ENCODE measurements around the gene PCDHA3.
"Not testable (repeated sequence)": the region's sequence is repeated elsewhere in the genome, so short reads cannot be mapped to it uniquely, and the experiment has no call there.

The PCDHA3 gene

GRCh38 chr5:140821375-140822280 is 20.8 kb downstream of the PCDHA3 start, which contains the start of gene PCDHA5:
Gene PCDHA5, plus strand, starts transcription at chr5:140821613.
- Histone ChIP-seq H3K27ac (ENCODE audit: low read length) (no peak within 1 kb of the TSS), H3K4me1 (ENCODE audit: control insufficient read depth, insufficient read depth, low read length) (no peaks in the 10 kb centered on the region), H3K27me3 (ENCODE audit: control insufficient read depth in 1 of 2, insufficient read depth in 2 of 2, low read length in 2 of 2) (peaks cover 9 to 13% of the 10 kb centered on the region in 2 donors), H3K9ac (ENCODE audit: low read length in 2 of 2) (no peak within 1 kb of the TSS), H3K9me3 (ENCODE audit: control insufficient read depth in 2 of 2, low read length in 2 of 2) (peaks cover 0 to 13% of the 10 kb centered on the region in 2 donors), H3K36me3 (ENCODE audit: control insufficient read depth in 2 of 2, insufficient read depth in 2 of 2, low read length in 2 of 2) (no peaks in the 10 kb centered on the region), H3K4me3 (ENCODE audit: low read length in 2 of 2) (no peak within 1 kb of the TSS)

- no peaks in the 10 kb centered on the region for H3K4me1 ChIP-seq (ENCODE audit: control insufficient read depth, insufficient read depth, low read length)
- no peak overlapping the region for H3K9ac ChIP-seq (ENCODE audit: low read length in 2 of 2)
- H3K36me3 ChIP-seq (ENCODE audit: control insufficient read depth in 2 of 2, insufficient read depth in 2 of 2, low read length in 2 of 2): no peaks in the 10 kb centered on the region
- H3K4me3 ChIP-seq (ENCODE audit: low read length in 2 of 2): no peak overlapping the region
- H3K27me3 ChIP-seq (ENCODE audit: control insufficient read depth in 1 of 2, insufficient read depth in 2 of 2, low read length in 2 of 2): peaks cover 9 to 15% of the 10 kb centered on the region in 2 donors
- H3K27ac ChIP-seq (ENCODE audit: low read length): no peak overlapping the region
- peaks cover 0 to 13% of the 10 kb centered on the region in 2 donors for H3K9me3 ChIP-seq (ENCODE audit: control insufficient read depth in 2 of 2, low read length in 2 of 2)
Measured at GRCh38 chr5:140822281-140822629, 21.4 kb downstream of the PCDHA3 start.

- not testable (repeated sequence) for H3K27ac ChIP-seq (ENCODE audit: low read length); H3K4me3 ChIP-seq (ENCODE audit: low read length in 2 of 2); H3K4me1 ChIP-seq (ENCODE audit: control insufficient read depth, insufficient read depth, low read length); H3K36me3 ChIP-seq (ENCODE audit: control insufficient read depth in 2 of 2, insufficient read depth in 2 of 2, low read length in 2 of 2); H3K9ac ChIP-seq (ENCODE audit: low read length in 2 of 2)
- Histone ChIP-seq H3K9me3 (ENCODE audit: control insufficient read depth in 2 of 2, low read length in 2 of 2) (peaks cover 0 to 13% of the 10 kb centered on the region in 2 donors), H3K27me3 (ENCODE audit: control insufficient read depth in 1 of 2, insufficient read depth in 2 of 2, low read length in 2 of 2) (peaks cover 11 to 18% of the 10 kb centered on the region in 2 donors)
Measured at GRCh38 chr5:140822969-140823368, 22.1 kb downstream of the PCDHA3 start.

GRCh38 chr5:140823475-140823874 is 22.6 kb downstream of the PCDHA3 start:
- H3K9ac ChIP-seq (ENCODE audit: low read length in 2 of 2): no peak overlapping the region
- H3K9me3 ChIP-seq (ENCODE audit: control insufficient read depth in 2 of 2, low read length in 2 of 2): peaks cover 1 to 13% of the 10 kb centered on the region in 2 donors
- no peaks in the 10 kb centered on the region for H3K36me3 ChIP-seq (ENCODE audit: control insufficient read depth in 2 of 2, insufficient read depth in 2 of 2, low read length in 2 of 2)
- no peak overlapping the region for H3K27ac ChIP-seq (ENCODE audit: low read length)
- H3K27me3 ChIP-seq (ENCODE audit: control insufficient read depth in 1 of 2, insufficient read depth in 2 of 2, low read length in 2 of 2): peaks cover 12 to 18% of the 10 kb centered on the region in 2 donors
- no peak overlapping the region for H3K4me3 ChIP-seq (ENCODE audit: low read length in 2 of 2)
- no peaks in the 10 kb centered on the region for H3K4me1 ChIP-seq (ENCODE audit: control insufficient read depth, insufficient read depth, low read length)

- Histone ChIP-seq H3K4me1 (ENCODE audit: control insufficient read depth, insufficient read depth, low read length) (no peaks in the 10 kb centered on the region), H3K9me3 (ENCODE audit: control insufficient read depth in 2 of 2, low read length in 2 of 2) (peaks cover 2 to 11% of the 10 kb centered on the region in 2 donors), H3K27me3 (ENCODE audit: control insufficient read depth in 1 of 2, insufficient read depth in 2 of 2, low read length in 2 of 2) (peaks cover 7 to 21% of the 10 kb centered on the region in 2 donors), H3K4me3 (ENCODE audit: low read length in 2 of 2) (no peak within 1 kb of the TSS), H3K27ac (ENCODE audit: low read length) (no peak within 1 kb of the TSS), H3K36me3 (ENCODE audit: control insufficient read depth in 2 of 2, insufficient read depth in 2 of 2, low read length in 2 of 2) (no peaks in the 10 kb centered on the region), H3K9ac (ENCODE audit: low read length in 2 of 2) (no peak within 1 kb of the TSS)
Measured at GRCh38 chr5:140827704-140828361, 27.0 kb downstream of the PCDHA3 start, which contains the start of gene PCDHA6. Gene PCDHA6, plus strand, starts transcription at chr5:140827960. Its CDS starts 132 bp downstream, at chr5:140828092.

GRCh38 chr5:140828362-140828737 is 27.5 kb downstream of the PCDHA3 start:
- Histone ChIP-seq H3K27me3 (ENCODE audit: control insufficient read depth in 1 of 2, insufficient read depth in 2 of 2, low read length in 2 of 2) (peaks cover 7 to 21% of the 10 kb centered on the region in 2 donors), H3K4me1 (ENCODE audit: control insufficient read depth, insufficient read depth, low read length) (no peaks in the 10 kb centered on the region), H3K27ac (ENCODE audit: low read length) (no peak overlapping the region), H3K9ac (ENCODE audit: low read length in 2 of 2) (no peak overlapping the region), H3K4me3 (ENCODE audit: low read length in 2 of 2) (no peak overlapping the region), H3K36me3 (ENCODE audit: control insufficient read depth in 2 of 2, insufficient read depth in 2 of 2, low read length in 2 of 2) (no peaks in the 10 kb centered on the region), H3K9me3 (ENCODE audit: control insufficient read depth in 2 of 2, low read length in 2 of 2) (peaks cover 2 to 8% of the 10 kb centered on the region in 2 donors)

- not testable (repeated sequence) for H3K4me3 ChIP-seq (ENCODE audit: low read length in 2 of 2); H3K36me3 ChIP-seq (ENCODE audit: control insufficient read depth in 2 of 2, insufficient read depth in 2 of 2, low read length in 2 of 2); H3K9me3 ChIP-seq (ENCODE audit: control insufficient read depth in 2 of 2, low read length in 2 of 2); H3K4me1 ChIP-seq (ENCODE audit: control insufficient read depth, insufficient read depth, low read length); H3K9ac ChIP-seq (ENCODE audit: low read length in 2 of 2); H3K27ac ChIP-seq (ENCODE audit: low read length)
- peaks cover 6 to 18% of the 10 kb centered on the region in 2 donors for H3K27me3 ChIP-seq (ENCODE audit: control insufficient read depth in 1 of 2, insufficient read depth in 2 of 2, low read length in 2 of 2)
Measured at GRCh38 chr5:140829511-140830501, 28.9 kb downstream of the PCDHA3 start.

- no peak within 1 kb of the TSS for H3K9ac ChIP-seq (ENCODE audit: low read length in 2 of 2)
- no peaks in the 10 kb centered on the region for H3K4me1 ChIP-seq (ENCODE audit: control insufficient read depth, insufficient read depth, low read length)
- no peak within 1 kb of the TSS for H3K27ac ChIP-seq (ENCODE audit: low read length)
- peaks cover 0 to 9% of the 10 kb centered on the region in 2 donors for H3K9me3 ChIP-seq (ENCODE audit: control insufficient read depth in 2 of 2, low read length in 2 of 2)
- no peaks in the 10 kb centered on the region for H3K36me3 ChIP-seq (ENCODE audit: control insufficient read depth in 2 of 2, insufficient read depth in 2 of 2, low read length in 2 of 2)
- peaks cover 11 to 16% of the 10 kb centered on the region in 2 donors for H3K27me3 ChIP-seq (ENCODE audit: control insufficient read depth in 1 of 2, insufficient read depth in 2 of 2, low read length in 2 of 2)
- H3K4me3 ChIP-seq (ENCODE audit: low read length in 2 of 2): peak within 1 kb of the TSS in 1 of 2 donors; percentile 44
Measured at GRCh38 chr5:140833993-140834392, 33.1 kb downstream of the PCDHA3 start, which contains the start of gene PCDHA7. Gene PCDHA7, plus strand, starts transcription at chr5:140834269. Its CDS starts 115 bp downstream, at chr5:140834384.

GRCh38 chr5:140834439-140835008 is 33.7 kb downstream of the PCDHA3 start:
- H3K36me3 ChIP-seq (ENCODE audit: control insufficient read depth in 2 of 2, insufficient read depth in 2 of 2, low read length in 2 of 2); H3K9me3 ChIP-seq (ENCODE audit: control insufficient read depth in 2 of 2, low read length in 2 of 2); H3K27ac ChIP-seq (ENCODE audit: low read length); H3K9ac ChIP-seq (ENCODE audit: low read length in 2 of 2); H3K4me1 ChIP-seq (ENCODE audit: control insufficient read depth, insufficient read depth, low read length): not testable (repeated sequence)
- peaks cover 11 to 16% of the 10 kb centered on the region in 2 donors for H3K27me3 ChIP-seq (ENCODE audit: control insufficient read depth in 1 of 2, insufficient read depth in 2 of 2, low read length in 2 of 2)
- peak overlapping the region in 1 of 2 donors; percentile 44 for H3K4me3 ChIP-seq (ENCODE audit: low read length in 2 of 2)

All from stomach smooth muscle (tissue), 2 donors.